ENCODE results near the gene HS3ST4. TPM values are rescaled to one million over a fixed set of nuclear protein-coding genes. Genes with fewer than 3 reads are reported as not detected.
A peak's percentile ranks its signal among the peaks of the same experiment; 100 is the strongest.

HS3ST4 gene
- total RNA-seq, 1 donor from 2014 or later = 1.5 TPM

DNA sequence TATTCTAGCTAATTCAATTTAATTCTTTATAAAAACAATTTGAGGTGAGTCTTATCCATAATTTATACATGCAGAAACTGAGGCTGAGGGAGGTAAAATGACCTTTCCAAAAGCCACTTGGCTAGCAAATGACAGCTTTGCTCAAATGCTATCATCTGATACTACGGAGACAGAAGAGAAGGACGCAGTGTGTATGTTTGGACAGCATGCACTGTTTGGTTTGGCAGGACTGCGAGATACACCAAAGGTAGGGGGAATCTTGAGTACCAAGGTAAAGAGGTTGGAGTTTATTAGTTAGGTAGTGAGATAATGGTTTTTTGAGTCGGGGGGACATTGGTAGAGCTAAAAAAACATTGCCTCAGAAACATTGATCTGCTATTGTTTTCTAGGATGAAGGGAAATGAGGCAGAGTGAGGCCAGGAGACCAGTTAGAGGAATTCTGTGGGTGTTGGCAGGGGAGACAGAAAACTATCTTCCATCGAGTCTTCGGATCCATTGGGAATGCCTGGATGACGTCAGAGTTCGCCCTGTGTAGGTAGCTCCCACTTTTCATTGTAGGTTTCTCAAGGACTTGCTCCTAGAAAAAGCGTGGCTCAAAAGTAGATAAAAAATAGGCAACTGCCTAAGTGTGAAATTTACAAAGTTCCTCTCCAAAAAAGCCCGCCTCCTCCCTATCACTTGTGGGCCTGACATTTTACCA, 2.5 kb upstream of the HS3ST4 start:
- Histone ChIP-seq H3K9me3 (no peaks in the 10 kb centered on the region), H3K36me3 (no peaks in the 10 kb centered on the region), H3K27me3 (peaks cover 4% of the 10 kb centered on the region), H3K4me1 (no peaks in the 10 kb centered on the region), H3K27ac (no peak overlapping the region), H3K4me3 (no peak overlapping the region)
- intact Hi-C loops (cut with DNase I) = no loop called here
- TF ChIP-seq POLR2A (IDR thresholded peaks at IDR 0.05) (no peak), POLR2AphosphoS5 (IDR thresholded peaks at IDR 0.05; ENCODE audit: insufficient read depth in 1 of 2, low read depth in 1 of 2) (no peak)
- TF ChIP-seq, protein P1, sequence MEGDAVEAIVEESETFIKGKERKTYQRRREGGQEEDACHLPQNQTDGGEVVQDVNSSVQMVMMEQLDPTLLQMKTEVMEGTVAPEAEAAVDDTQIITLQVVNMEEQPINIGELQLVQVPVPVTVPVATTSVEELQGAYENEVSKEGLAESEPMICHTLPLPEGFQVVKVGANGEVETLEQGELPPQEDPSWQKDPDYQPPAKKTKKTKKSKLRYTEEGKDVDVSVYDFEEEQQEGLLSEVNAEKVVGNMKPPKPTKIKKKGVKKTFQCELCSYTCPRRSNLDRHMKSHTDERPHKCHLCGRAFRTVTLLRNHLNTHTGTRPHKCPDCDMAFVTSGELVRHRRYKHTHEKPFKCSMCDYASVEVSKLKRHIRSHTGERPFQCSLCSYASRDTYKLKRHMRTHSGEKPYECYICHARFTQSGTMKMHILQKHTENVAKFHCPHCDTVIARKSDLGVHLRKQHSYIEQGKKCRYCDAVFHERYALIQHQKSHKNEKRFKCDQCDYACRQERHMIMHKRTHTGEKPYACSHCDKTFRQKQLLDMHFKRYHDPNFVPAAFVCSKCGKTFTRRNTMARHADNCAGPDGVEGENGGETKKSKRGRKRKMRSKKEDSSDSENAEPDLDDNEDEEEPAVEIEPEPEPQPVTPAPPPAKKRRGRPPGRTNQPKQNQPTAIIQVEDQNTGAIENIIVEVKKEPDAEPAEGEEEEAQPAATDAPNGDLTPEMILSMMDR (IDR thresholded peaks at IDR 0.05) = no peak
- no peak for DNase-seq (ENCODE audit: extremely low spot score in 2 of 2)

DNA sequence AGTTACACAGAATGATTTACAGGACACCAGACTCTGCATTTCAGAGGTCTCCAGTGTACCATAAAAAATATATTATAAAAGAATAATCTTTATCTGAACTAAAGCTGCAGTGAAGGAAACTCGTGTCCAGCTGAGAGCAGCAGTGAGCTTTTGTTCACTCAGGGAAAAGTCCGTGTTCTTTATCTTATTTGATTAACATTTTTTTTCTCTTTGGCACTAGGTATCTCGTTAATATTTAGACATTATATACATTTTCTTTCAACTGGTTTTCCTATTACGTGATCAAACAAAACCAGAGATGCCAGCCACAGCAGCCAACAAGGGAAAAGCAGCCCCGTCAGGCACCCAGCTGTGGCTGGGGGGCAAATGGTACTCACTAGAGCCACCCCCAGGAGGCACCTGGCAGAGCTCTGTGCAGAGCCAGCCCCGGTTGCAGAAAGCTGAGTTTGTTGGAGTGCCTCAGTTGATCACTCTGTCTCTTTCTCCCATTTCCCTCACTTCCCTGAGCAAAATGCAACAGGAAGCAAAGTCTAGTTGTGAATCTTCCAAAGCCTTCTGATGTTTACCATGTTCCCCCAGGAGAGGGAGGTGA, 1.1 kb upstream of the HS3ST4 start:
- DNase-seq (ENCODE audit: extremely low spot score in 2 of 2) = no peak
- no peak for TF ChIP-seq POLR2AphosphoS5 (IDR thresholded peaks at IDR 0.05; ENCODE audit: insufficient read depth in 1 of 2, low read depth in 1 of 2)
- TF ChIP-seq, protein P1 (IDR thresholded peaks at IDR 0.05) = no peak
- TF ChIP-seq POLR2A (IDR thresholded peaks at IDR 0.05) = no peak
- Histone ChIP-seq H3K27ac (no peak overlapping the region), H3K36me3 (no peaks in the 10 kb centered on the region), H3K4me3 (no peak overlapping the region), H3K27me3 (peaks cover 4% of the 10 kb centered on the region), H3K4me1 (no peaks in the 10 kb centered on the region), H3K9me3 (no peaks in the 10 kb centered on the region)
- intact Hi-C loops (cut with DNase I) = no loop called here

DNA sequence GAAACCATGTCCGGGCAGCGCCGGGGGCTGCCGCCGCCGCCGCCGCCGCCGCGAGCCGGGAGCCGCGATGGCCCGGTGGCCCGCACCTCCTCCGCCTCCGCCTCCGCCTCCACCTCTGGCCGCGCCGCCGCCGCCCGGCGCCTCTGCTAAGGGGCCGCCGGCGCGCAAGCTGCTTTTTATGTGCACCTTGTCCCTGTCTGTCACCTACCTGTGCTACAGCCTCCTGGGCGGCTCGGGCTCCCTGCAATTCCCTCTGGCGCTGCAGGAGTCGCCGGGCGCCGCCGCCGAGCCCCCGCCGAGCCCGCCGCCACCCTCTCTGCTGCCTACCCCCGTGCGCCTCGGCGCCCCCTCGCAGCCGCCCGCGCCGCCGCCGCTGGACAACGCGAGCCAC, 587 bp downstream of the HS3ST4 start:
- no peak overlapping the region for H3K27ac ChIP-seq
- no peaks in the 10 kb centered on the region for H3K4me1 ChIP-seq
- TF ChIP-seq, protein P1 (IDR thresholded peaks at IDR 0.05) = no peak
- TF ChIP-seq POLR2A (IDR thresholded peaks at IDR 0.05) (no peak), POLR2AphosphoS5 (IDR thresholded peaks at IDR 0.05; ENCODE audit: insufficient read depth in 1 of 2, low read depth in 1 of 2) (no peak)
- peak overlapping the region; percentile 16 to 30 for H3K4me3 ChIP-seq
- no peaks in the 10 kb centered on the region for H3K9me3 ChIP-seq
- intact Hi-C loops (cut with DNase I) = no loop called here
- no peaks in the 10 kb centered on the region for H3K36me3 ChIP-seq
- no peak for DNase-seq (ENCODE audit: extremely low spot score in 2 of 2)
- peaks cover 4% of the 10 kb centered on the region for H3K27me3 ChIP-seq

DNA sequence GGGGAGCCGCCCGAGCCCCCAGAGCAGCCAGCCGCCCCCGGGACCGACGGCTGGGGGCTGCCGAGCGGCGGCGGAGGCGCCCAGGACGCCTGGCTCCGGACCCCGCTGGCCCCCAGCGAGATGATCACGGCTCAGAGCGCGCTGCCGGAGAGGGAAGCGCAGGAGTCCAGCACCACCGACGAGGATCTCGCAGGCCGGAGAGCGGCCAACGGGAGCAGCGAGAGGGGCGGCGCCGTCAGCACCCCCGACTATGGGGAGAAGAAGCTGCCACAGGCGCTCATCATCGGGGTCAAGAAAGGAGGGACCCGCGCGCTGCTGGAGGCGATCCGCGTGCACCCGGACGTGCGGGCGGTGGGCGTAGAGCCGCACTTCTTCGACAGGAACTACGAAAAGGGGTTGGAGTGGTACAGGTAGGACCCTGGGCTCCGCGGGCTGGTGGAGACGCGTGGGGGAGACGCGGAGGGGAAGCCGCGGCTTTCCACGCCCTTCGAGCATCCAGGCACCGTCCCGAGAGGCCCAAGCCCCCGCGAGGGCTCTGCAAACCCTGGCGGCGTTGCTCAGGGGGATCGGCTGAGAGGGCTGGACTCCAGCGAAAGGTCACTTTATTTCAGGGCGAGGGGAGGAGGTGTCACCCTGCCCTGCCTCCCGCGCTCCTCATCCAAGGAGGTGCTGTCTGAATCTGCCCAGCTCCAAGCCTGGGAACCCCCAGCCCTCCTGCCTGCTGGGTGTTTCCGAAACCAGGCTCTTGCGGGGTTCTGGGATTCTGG, 1.2 kb downstream of the HS3ST4 start:
- H3K4me3 ChIP-seq = peak overlapping the region; percentile 16 to 30
- no peak for TF ChIP-seq POLR2A (IDR thresholded peaks at IDR 0.05)
- no peak for TF ChIP-seq POLR2AphosphoS5 (IDR thresholded peaks at IDR 0.05; ENCODE audit: insufficient read depth in 1 of 2, low read depth in 1 of 2)
- TF ChIP-seq, protein P1 (IDR thresholded peaks at IDR 0.05) = no peak
- intact Hi-C loops (cut with DNase I) = no loop called here
- no peaks in the 10 kb centered on the region for H3K36me3 ChIP-seq
- no peaks in the 10 kb centered on the region for H3K9me3 ChIP-seq
- peaks cover 4% of the 10 kb centered on the region for H3K27me3 ChIP-seq
- H3K4me1 ChIP-seq = no peaks in the 10 kb centered on the region
- no peak for DNase-seq (ENCODE audit: extremely low spot score in 2 of 2)
- H3K27ac ChIP-seq = no peak overlapping the region

Data from vagina (tissue), 2 donors.